ENCODE results near the gene TMIE. TPM values are rescaled to one million over a fixed set of nuclear protein-coding genes. Genes with fewer than 3 reads are reported as not detected.

TMIE gene
- total RNA-seq, 2 donors from 2014 or later = not detected

DNA sequence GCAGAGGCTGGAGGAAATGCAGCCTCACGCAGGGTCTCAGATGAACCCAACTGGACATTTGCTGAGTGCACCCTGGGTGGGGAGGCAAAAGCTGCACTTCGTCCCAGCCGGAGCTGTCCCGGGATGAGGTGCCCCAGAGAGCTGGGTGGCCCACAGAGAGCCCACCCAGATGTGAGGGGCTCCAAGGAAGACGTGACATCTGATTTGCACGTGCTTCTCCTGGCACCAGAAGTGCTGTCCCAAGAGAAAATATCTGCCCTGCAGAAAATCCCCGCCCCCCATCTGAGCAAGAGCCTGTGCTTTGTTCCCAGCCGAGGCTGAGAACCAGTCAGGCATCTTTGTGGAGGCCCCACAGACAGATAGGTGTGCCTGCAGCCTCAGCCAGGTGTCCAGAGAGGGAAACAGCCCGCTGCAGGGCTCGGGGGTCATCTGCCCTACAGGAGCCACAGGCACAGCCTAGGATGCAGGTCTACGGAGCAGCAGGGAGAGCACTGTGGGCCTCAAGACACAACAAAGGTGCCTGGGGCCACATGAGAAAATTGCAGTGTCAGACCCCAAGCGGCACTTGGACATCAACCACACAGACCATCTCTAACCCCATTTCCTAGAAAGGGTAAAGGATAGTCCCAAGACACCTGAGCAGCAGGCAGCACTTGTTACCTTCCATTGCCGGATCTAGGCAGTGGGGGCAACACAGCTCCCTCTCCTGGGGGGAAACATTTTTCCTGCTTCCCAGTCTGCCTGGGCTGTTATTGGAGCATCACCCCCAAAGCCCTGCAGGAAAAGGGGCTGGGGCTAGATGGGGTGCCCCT is 5.8 kb downstream of the TMIE start:
- no peaks in the 10 kb centered on the region for H3K27me3 ChIP-seq (replicated peaks; ENCODE audit: insufficient read depth)
- no peak for DNase-seq (ENCODE audit: low spot score)
- H3K4me3 ChIP-seq = no peak overlapping the region
- peaks cover 0 to 1% of the 10 kb centered on the region in 2 donors for H3K4me1 ChIP-seq (ENCODE audit: control insufficient read depth in 1 of 2, low read depth in 2 of 2)
- no peak overlapping the region for H3K27ac ChIP-seq
- no peak for ATAC-seq (ENCODE audit: insufficient number of reproducible peaks, low FRiP score, low read depth)
- no peaks in the 10 kb centered on the region for H3K9me3 ChIP-seq
- H3K36me3 ChIP-seq = no peaks in the 10 kb centered on the region
- TF ChIP-seq, protein P1, sequence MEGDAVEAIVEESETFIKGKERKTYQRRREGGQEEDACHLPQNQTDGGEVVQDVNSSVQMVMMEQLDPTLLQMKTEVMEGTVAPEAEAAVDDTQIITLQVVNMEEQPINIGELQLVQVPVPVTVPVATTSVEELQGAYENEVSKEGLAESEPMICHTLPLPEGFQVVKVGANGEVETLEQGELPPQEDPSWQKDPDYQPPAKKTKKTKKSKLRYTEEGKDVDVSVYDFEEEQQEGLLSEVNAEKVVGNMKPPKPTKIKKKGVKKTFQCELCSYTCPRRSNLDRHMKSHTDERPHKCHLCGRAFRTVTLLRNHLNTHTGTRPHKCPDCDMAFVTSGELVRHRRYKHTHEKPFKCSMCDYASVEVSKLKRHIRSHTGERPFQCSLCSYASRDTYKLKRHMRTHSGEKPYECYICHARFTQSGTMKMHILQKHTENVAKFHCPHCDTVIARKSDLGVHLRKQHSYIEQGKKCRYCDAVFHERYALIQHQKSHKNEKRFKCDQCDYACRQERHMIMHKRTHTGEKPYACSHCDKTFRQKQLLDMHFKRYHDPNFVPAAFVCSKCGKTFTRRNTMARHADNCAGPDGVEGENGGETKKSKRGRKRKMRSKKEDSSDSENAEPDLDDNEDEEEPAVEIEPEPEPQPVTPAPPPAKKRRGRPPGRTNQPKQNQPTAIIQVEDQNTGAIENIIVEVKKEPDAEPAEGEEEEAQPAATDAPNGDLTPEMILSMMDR (IDR thresholded peaks at IDR 0.05) = no peak

DNA sequence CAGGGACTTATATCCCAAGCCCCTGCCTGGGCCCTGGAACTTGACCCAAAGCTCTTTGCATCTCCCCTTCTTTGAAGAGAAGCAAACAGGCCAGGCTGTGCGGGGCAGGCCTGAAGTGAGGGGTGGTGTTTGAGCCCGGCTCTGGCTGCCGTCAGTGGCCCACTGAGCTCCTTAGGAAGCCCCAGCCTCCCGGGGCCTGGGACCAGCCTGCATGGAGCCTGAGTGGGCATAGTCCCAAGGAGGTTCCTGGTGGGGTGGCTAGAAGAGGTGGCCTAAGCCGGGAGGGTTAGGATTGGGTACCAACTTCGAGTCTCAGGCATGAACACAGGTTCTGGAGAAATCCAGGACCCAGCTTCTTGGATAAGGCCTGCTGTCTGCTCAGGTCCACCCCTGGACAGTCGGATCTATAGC is 6.4 kb downstream of the TMIE start:
- Histone ChIP-seq H3K27ac (no peak overlapping the region), H3K36me3 (no peaks in the 10 kb centered on the region), H3K4me1 (ENCODE audit: control insufficient read depth in 1 of 2, low read depth in 2 of 2) (no peaks in the 10 kb centered on the region), H3K4me3 (no peak overlapping the region), H3K9me3 (no peaks in the 10 kb centered on the region), H3K27me3 (replicated peaks; ENCODE audit: insufficient read depth) (no peaks in the 10 kb centered on the region)
- TF ChIP-seq, protein P1 (IDR thresholded peaks at IDR 0.05) = no peak
- DNase-seq (ENCODE audit: low spot score) (no peak), ATAC-seq (ENCODE audit: insufficient number of reproducible peaks, low FRiP score, low read depth) (no peak)

DNA sequence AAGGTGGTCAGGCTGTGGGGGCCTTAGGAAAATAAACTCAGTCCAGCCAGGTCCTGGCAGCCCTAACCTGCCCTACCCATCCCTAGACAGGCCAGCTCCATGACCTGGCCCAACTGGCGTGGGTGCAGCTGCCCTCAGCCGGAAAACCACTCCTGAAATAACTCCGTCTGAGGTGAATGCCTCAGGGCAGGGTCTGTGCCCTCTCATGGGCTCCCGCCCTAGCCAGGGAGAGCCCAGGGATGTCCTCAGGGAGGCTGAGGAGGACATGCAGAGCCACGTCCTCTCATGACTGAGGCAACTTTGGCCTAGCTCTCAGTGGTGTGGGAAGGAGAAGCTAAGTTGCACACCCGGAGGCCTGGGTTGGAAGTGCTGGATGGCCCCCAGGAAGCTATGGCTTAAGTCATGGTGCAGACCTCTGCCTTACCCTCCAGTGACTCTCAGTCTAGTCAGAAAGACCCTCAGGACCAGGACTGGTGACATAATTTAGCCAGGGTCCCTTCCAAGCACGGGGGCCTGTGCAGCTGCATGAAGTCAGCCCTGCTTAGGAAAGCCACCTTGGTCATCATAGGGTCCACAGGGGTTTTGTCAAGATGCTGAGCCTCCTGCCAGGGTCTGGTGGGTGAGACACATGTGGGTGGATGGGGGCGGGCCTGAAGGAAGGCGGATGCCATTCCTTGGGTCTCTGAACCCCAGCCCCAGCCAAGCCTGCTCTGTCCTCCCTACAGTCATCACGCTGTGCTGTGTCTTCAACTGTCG is 7.4 kb downstream of the TMIE start:
- no peak overlapping the region for H3K4me3 ChIP-seq
- TF ChIP-seq, protein P1 (IDR thresholded peaks at IDR 0.05) = no peak
- DNase-seq (ENCODE audit: low spot score) = no peak

DNA sequence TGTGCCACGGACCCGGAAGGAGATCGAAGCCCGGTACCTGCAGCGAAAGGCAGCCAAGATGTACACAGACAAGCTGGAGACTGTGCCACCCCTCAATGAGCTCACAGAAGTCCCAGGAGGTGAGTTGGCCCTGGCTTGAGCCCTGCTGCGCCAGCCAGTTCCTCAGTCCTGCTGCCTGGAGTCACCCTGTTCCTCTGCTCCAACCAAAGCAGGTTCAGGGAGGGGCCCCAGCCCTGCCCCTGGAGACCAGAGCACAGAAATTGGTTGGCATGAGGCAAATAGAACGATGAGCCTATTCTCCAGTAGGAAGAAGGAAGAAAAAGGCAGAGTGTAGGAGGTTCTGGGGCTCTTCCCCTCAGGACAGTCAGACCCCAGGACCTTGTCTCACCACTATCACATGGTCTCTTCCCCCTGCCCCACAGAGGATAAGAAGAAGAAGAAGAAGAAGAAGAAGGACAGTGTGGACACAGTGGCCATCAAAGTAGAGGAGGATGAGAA is 8.0 kb downstream of the TMIE start:
- Histone ChIP-seq H3K27me3 (replicated peaks; ENCODE audit: insufficient read depth) (no peaks in the 10 kb centered on the region), H3K4me1 (ENCODE audit: control insufficient read depth in 1 of 2, low read depth in 2 of 2) (no peaks in the 10 kb centered on the region), H3K36me3 (no peaks in the 10 kb centered on the region), H3K9me3 (no peaks in the 10 kb centered on the region), H3K27ac (no peak overlapping the region), H3K4me3 (no peak overlapping the region)
- TF ChIP-seq, protein P1 (IDR thresholded peaks at IDR 0.05) = no peak
- ATAC-seq (ENCODE audit: insufficient number of reproducible peaks, low FRiP score, low read depth) (no peak), DNase-seq (ENCODE audit: low spot score) (no peak)

More for the DNA sequence above, 7.4 kb downstream of the TMIE start:
- Histone ChIP-seq H3K4me1 (ENCODE audit: control insufficient read depth in 1 of 2, low read depth in 2 of 2) (no peaks in the 10 kb centered on the region), H3K27ac (no peak overlapping the region), H3K9me3 (no peaks in the 10 kb centered on the region), H3K27me3 (replicated peaks; ENCODE audit: insufficient read depth) (no peaks in the 10 kb centered on the region), H3K36me3 (no peaks in the 10 kb centered on the region)
- ATAC-seq (ENCODE audit: insufficient number of reproducible peaks, low FRiP score, low read depth) = no peak

GRCh38 chr3:46709721-46710120 is 8.5 kb downstream of the TMIE start:
- no peaks in the 10 kb centered on the region for H3K27me3 ChIP-seq (replicated peaks; ENCODE audit: insufficient read depth)
- H3K9me3 ChIP-seq = no peaks in the 10 kb centered on the region
- TF ChIP-seq, protein P1 (IDR thresholded peaks at IDR 0.05) = no peak
- H3K4me3 ChIP-seq = no peak overlapping the region
- ATAC-seq (ENCODE audit: insufficient number of reproducible peaks, low FRiP score, low read depth) = no peak
- no peaks in the 10 kb centered on the region for H3K36me3 ChIP-seq
- H3K27ac ChIP-seq = no peak overlapping the region
- no peak for DNase-seq (ENCODE audit: low spot score)
- no peaks in the 10 kb centered on the region for H3K4me1 ChIP-seq (ENCODE audit: control insufficient read depth in 1 of 2, low read depth in 2 of 2)
